ENCODE results near the gene L1CAM.

DNA sequence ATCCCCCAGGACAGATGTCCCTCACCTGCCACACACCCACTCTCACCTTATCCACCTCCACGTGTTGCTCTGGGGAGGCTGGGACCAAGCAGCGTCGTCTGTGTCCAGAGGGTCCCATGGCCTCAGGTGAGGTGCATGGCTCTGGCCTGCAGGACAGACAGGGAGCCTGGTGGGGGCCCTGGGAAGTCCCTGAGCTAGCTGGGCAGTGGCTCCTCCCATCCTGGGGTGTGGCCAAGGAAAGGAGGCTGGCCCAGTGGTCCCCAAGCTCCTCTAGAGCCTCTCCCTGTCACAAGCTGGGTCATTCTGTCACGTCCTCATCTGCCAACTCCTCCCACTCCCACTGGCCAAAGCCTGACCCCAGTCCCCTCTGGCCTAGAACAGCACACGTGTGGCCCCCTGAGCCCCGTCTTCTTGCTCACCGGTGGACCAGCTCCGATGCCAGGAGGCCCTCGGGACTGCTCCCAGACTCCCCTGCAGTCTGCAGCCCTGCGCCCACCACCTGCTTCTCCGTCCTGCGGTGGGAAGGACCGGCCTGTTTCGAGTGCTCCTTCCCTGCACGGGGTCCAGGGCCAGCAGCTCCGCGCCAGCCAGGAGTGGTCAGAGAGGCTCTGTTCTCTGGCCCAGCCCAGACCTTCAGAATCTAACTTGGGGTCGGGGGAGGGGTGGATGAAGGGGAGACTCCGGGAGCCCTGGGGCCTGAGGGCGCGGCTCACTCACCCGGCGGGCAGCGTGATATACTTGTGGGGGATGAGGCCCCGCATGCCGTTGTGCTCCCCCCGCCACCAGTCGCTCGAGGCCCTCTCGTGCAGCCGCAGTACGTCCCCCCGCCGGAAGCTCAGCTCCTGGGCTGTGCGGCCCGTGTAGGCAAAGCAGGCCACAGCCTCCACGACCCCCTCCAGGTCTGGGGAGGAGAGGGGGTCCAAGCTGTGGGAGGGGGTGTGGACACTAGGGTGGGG is 23.3 kb upstream of the L1CAM start:
- TF ChIP-seq, protein P1, sequence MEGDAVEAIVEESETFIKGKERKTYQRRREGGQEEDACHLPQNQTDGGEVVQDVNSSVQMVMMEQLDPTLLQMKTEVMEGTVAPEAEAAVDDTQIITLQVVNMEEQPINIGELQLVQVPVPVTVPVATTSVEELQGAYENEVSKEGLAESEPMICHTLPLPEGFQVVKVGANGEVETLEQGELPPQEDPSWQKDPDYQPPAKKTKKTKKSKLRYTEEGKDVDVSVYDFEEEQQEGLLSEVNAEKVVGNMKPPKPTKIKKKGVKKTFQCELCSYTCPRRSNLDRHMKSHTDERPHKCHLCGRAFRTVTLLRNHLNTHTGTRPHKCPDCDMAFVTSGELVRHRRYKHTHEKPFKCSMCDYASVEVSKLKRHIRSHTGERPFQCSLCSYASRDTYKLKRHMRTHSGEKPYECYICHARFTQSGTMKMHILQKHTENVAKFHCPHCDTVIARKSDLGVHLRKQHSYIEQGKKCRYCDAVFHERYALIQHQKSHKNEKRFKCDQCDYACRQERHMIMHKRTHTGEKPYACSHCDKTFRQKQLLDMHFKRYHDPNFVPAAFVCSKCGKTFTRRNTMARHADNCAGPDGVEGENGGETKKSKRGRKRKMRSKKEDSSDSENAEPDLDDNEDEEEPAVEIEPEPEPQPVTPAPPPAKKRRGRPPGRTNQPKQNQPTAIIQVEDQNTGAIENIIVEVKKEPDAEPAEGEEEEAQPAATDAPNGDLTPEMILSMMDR (IDR thresholded peaks at IDR 0.05; ENCODE audit: borderline replicate concordance, extremely low read depth, low read length, poor library complexity, severe bottlenecking), result no peak
- no peak for TF ChIP-seq EZH2 (IDR thresholded peaks at IDR 0.05; ENCODE audit: borderline replicate concordance, low read depth, low read length, severe bottlenecking)
